Measurements from ENCODE around the gene PSTPIP1.

DNA sequence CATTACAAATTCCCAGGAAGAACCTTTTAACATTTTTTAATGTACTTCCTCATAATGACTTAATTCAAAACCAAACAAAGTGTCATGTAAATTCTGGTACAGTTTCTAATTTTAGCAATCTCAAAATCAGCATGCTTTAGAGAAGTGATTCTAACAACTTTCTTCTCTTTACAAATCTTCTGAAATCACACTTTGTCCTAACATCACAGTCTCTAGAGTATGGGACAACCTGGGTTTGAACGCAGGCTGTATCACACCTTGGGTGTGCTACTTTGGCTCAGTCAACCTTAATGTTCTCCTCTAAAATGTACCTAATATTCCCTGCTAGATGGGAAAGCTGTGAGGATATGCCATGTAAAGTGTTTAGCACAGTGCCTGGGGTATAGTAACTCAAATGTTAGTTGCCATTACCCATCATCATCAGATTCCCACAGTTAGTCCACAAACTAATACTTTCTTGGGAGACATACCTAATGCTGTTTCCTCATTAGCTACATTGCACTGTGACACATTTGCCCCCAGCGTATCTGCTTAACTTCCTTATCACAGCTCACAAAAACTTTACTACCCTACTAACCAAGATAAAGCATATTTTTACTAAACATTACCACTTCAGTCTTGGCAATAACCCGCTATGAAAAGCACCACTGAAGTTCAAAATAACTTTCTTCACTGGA, 72.9 kb downstream of the PSTPIP1 start:
- TF ChIP-seq, protein P1, sequence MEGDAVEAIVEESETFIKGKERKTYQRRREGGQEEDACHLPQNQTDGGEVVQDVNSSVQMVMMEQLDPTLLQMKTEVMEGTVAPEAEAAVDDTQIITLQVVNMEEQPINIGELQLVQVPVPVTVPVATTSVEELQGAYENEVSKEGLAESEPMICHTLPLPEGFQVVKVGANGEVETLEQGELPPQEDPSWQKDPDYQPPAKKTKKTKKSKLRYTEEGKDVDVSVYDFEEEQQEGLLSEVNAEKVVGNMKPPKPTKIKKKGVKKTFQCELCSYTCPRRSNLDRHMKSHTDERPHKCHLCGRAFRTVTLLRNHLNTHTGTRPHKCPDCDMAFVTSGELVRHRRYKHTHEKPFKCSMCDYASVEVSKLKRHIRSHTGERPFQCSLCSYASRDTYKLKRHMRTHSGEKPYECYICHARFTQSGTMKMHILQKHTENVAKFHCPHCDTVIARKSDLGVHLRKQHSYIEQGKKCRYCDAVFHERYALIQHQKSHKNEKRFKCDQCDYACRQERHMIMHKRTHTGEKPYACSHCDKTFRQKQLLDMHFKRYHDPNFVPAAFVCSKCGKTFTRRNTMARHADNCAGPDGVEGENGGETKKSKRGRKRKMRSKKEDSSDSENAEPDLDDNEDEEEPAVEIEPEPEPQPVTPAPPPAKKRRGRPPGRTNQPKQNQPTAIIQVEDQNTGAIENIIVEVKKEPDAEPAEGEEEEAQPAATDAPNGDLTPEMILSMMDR (IDR thresholded peaks at IDR 0.05) = no peak
- no peak for TF ChIP-seq POLR2A (IDR thresholded peaks at IDR 0.05)
